HG02943 (cell line): ENCODE results near the gene TMEM198.

ENCODE experiments used
- ATAC-seq: cut with Tn5 transposase; IDR thresholded peaks from one replicate; pipeline ENCODE4 v1.9.1; 2021; ENCODE audit warnings: mild to moderate bottlenecking, low read depth, moderate library complexity; ENCODE audit not compliant: unreplicated experiment

Gene TMEM198, protein sequence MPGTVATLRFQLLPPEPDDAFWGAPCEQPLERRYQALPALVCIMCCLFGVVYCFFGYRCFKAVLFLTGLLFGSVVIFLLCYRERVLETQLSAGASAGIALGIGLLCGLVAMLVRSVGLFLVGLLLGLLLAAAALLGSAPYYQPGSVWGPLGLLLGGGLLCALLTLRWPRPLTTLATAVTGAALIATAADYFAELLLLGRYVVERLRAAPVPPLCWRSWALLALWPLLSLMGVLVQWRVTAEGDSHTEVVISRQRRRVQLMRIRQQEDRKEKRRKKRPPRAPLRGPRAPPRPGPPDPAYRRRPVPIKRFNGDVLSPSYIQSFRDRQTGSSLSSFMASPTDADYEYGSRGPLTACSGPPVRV

DNA sequence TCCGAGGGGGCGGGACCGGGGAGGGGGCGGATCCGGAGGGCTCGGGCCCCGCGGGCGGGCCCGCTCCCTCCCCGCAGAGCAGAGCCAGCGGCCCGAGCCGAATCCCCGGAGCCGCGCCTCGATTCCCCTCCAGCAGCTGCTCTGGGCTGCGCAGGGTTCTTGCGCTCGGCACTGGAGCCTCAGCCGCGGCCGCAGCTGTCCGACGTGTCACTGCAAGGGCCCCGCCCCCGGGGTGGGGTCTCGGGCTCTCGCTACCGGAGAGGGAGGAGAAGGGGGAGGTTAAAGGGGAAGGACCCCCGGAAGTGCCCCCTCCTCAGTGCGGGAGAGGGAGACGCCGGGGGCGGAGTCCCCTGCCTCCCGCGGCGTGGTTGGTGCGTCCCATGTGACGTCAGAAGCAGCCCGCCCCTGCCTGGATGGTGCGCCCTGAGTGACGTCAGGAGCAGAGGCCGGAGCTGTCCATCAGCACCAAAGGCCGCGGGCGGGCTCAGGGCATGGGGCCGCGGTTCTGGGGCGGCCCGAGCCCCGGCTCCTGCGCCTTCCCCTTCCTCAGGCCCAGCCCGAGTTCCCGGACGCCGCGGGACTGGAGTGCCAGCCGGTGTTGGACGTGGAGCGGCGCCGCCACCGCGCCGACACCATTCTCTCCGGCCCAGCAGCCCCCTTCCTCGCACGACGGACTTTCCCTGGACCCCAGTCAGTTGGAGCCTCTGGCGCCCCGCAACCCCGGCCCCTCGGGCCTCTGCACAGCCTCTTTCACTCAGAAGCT is at the start of gene TMEM198, which contains the start of gene CHPF:
Gene TMEM198 (plus strand): TSS at position 433 of the 763 bp plus-strand sequence. CDS start 700 bp downstream, outside the sequence.
Gene CHPF (minus strand): TSS at position 214 of the 763 bp plus-strand sequence. CDS start 271 bp downstream, outside the sequence.
- peak; percentile 68 for ATAC-seq

GRCh38 chr2:219494952-219495530 is 48.8 kb upstream of the TMEM198 start:
- no peak for ATAC-seq

DNA sequence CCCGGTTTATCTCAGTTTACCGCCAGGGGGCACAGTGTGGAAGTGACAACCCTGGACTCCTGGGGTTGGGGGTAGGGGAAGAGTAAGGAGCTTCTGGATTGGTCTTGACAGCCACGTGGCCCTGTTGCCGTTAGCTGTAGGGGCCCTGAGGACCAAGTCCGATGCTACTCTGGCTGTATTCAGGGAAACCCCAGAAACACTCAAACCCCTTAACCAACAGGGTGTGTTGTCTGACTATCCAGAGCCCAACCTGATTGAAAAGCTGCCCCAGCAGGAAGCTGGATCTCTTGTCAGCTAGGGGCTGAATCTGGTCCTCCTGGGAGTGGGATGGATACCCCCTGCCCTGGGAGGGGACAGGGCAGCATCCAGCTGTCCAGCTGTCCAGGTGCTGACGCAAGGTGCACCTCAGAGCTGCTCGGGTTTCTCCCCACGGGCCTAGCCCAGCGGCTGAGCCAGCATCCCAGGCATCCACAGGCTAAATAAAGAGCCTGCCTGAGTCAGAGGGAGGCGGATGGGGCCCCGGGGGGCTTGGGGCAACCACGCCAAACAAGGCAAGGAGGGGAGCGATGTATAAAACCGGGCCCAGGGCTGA is 48.2 kb upstream of the TMEM198 start:
- ATAC-seq: no peak

GRCh38 chr2:219496247-219496824 is 47.5 kb upstream of the TMEM198 start:
- no peak for ATAC-seq

- ATAC-seq: no peak
Observed at GRCh38 chr2:219496825-219497494, 46.9 kb upstream of the TMEM198 start.

DNA sequence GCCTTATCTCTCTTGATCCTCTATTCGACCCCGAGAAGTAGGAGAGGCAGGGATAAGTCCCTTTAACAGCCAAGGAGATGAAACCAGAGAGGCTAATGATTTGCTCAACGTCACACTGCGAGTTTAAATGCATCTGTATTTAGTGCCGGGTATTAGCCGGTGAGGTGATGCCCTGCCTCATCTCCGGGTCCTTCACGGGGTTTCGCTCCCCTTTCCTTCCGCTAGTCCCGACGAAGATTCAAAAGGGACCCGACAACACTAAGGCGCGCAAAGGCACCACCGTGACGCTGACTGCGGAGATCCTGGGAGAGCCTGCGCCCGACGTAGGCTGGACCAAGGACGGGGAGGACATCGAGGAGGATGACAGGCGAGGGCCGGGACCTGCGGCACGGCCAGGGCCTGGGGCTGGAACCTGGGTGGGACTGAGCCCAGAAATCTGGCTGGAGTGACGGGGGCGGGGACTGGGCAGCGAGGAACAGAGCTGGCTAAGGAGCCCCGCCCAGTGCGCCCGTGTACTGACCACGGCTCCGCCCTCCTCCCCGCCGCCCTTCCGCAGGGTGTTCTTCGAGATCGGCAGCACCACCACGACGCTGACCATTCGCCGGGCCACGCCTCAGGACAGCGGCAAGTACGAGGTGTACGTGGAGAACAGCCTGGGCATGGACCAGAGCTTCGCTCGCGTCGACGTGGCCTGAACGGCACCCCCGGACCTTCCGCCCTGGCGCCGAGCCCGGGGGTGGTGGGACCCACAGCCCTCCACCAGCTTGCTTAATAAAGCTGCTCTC is 46.1 kb upstream of the TMEM198 start:
- ATAC-seq: no peak

GRCh38 chr2:219498280-219499057 is 45.4 kb upstream of the TMEM198 start, which contains the start of gene GMPPA:
GMPPA (plus strand) TSS chr2:219498891; CDS start chr2:219499976, 1,085 bp downstream.
- peak; percentile 94 for ATAC-seq

GRCh38 chr2:219499058-219499307 is 44.8 kb upstream of the TMEM198 start:
- ATAC-seq: no peak

GRCh38 chr2:219499555-219499954 is 44.3 kb upstream of the TMEM198 start:
- ATAC-seq: no peak

DNA sequence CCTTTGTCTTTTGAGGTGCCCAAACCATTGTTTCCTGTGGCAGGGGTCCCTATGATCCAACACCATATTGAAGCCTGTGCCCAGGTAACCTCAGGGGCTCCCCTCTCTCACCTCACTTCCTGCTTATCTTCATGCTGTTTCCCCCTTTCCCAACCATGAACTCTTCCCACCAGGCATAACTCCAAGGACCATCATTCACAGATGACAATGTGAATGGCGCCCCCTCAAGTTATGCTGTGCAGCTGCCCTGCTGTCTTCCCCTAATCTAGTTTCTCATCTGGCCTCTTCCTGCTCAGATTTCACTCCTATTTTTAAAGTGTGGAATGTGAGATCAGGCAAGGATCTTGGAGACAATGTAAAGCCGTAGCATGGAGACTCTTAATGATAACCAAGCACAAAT is 43.7 kb upstream of the TMEM198 start:
- no peak for ATAC-seq

GRCh38 chr2:219501849-219502248 is 42.0 kb upstream of the TMEM198 start:
- no peak for ATAC-seq

GRCh38 chr2:219502618-219503017 is 41.2 kb upstream of the TMEM198 start:
- ATAC-seq: no peak

DNA sequence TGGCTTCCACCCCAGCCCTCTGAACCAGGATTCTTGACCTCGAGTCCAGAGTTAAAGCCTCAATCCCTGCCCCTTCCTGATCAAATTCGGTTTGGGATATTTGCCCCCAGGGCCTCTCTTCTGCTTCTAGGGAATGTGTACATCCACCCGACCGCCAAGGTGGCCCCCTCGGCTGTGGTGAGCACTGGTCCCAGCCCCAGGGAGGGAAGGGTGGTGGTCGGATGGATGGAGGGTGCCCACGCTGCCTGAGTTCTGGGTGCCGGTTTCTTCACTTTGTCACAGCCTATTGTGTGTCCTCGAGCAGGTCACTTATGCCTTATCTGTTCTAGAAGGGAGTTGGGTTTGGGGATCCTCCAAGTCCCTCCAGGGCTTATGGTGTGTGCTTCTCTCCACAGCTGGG is 38.2 kb upstream of the TMEM198 start:
- no peak for ATAC-seq

DNA sequence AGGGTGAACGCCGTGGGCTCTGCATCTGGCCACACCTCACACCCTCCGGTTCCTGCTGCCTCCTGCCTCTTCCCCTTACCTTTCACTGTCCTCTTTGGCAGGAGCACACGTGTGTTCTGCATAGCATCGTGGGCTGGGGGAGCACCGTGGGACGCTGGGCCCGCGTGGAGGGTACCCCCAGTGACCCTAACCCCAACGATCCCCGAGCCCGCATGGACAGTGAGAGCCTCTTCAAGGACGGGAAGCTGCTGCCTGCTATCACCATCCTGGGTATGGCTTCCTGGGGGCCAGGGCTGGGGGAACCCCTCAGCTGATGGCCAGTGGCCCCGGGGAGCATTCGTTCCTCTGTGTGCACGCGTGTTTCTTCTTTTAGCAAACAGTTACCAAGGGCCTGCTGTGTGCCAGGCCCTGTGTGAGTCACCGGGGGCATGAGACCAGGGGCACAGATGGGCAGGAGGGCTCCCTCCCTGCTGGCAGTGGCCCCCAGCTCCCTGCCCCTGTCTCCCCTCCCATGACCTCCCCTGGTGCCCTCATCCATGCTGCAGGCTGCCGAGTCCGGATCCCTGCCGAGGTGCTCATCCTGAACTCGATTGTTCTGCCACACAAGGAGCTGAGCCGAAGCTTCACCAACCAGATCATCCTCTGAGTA is 37.6 kb upstream of the TMEM198 start:
- no peak for ATAC-seq

DNA sequence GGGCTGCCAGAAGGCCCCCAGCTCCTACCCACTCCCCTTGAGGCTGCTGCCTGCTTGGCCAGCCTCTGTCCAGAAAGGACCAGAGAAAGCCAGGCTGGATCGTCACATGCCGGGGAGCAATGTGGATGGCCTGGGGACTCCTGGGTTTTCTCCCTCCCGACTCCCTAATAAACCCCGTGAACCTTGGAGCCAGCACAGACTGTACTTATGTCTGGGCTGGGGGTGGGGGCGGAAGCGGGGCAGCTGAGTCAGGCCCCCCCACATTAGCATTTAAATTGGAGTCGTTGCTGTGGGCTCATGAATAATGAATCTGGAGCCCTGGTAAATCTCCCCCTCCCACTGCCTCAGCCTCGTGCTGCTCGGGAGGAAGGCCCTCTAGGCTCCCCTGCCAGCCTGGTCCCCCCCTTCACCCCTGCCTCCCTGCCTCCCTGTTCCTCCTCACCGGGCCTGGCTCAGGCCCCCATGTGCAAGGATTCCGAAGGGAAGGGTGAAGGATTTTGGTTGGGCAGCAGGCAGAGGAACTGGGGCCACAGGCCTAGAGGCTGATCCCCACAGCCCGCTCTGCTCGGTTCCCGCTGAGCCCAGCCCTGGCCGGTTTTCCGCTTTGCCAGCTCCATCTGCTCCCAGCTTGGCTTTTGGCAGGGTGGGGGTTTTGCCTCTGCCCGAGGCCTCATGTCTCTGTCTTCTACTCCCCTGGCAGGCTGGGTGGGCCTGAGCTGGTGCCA is 36.9 kb upstream of the TMEM198 start:
- no peak for ATAC-seq

DNA sequence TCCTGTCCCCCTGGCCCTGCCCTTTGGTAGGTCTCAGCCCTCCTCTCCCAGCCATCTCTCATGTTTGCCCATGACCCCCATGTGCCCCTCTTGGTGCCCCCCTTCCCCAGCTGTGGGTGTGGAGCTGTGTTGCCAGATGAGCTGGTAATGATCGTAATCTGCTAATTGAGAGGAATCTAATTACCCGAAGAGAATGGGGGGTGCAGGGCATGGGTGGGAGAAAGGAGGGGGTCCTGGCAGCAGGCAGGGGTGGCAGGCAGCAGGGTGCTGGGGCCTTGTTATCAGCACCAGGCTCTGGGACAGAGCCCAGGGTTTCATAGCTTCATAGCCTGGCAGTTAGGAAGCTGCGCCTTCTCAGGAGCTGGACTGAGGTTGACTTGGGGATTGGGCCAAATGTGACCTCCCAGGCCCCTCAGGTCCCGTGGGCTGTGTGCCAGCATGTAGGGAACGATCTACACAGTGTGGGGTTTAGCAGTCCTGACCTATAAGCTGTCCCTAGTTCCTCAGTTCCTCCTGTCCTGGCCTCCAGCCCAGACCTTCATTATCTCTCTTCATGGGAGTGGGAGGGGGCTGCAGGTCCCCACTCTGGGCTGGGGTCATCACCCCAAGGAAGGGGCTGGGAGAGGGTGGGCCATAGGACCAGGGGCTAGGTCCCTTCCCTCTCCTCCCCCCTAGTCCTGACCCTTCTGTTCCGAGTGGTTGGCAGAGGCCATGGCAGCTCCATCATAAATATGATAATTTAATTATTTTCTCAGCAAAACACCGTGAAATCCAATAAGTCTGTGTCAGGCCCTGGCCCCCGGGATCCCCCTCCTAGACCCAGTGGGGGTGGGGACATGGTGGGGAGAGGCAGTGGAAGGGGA is 36.0 kb upstream of the TMEM198 start:
- ATAC-seq: no peak

GRCh38 chr2:219508444-219508734 is 35.4 kb upstream of the TMEM198 start:
- no peak for ATAC-seq
